Activated T-helper 1 cell treated with anti-CD3 and anti-CD28 coated beads, Interleukin-12 subunit alpha, Interleukin-12 subunit beta, Interleukin-2, Interleukin-4 antibody, amounts not matched to agents 30 ng/mL and 10 ng/mL and 1 ng/mL, durations not matched to agents 14 hours and 24 hours and 36 hours (primary cell): ENCODE measurements around the gene PPARD. TPM values are rescaled to one million over a fixed set of nuclear protein-coding genes. Genes with fewer than 3 reads are reported as not detected.

ENCODE experiments used
- total RNA-seq: library from RNA; stranded (reverse); gene quantifications from 2 replicates; pipeline ENCODE4 v1.2.3, GENCODE V29; 2022

The PPARD gene
- total RNA-seq, 1 donor from 2014 or later = 17.4 TPM

Other genes starting within 250 kb of the PPARD start
- not detected in 2 replicates for gene TCP11, start 201.2 kb upstream of the PPARD start, total RNA-seq
- 0.05 TPM in 1 of 2 replicates, not detected in the other for gene SCUBE3, start 128.6 kb upstream of the PPARD start, total RNA-seq
- 32.8 and 33.1 TPM in 2 replicates for gene ZNF76, start 82.8 kb upstream of the PPARD start, total RNA-seq
- gene DEF6, start 44.7 kb upstream of the PPARD start, total RNA-seq = 123 and 125 TPM in 2 replicates
- gene FANCE, start 109.8 kb downstream of the PPARD start, total RNA-seq = 21.9 and 22.3 TPM in 2 replicates
- 1,580 and 1,584 TPM in 2 replicates for gene RPL10A, start 125.8 kb downstream of the PPARD start, total RNA-seq
- 1.5 and 2.0 TPM in 2 replicates for gene TEAD3, start 154.5 kb downstream of the PPARD start, total RNA-seq
- not detected in 2 replicates for gene TULP1, start 170.3 kb downstream of the PPARD start, total RNA-seq